ENCODE data around the gene KIAA0513. TPM values are rescaled to one million over a fixed set of nuclear protein-coding genes. Genes with fewer than 3 reads are reported as not detected.

Gene KIAA0513
- total RNA-seq, 1 experiment from 2014 or later = 0.97 TPM

DNA sequence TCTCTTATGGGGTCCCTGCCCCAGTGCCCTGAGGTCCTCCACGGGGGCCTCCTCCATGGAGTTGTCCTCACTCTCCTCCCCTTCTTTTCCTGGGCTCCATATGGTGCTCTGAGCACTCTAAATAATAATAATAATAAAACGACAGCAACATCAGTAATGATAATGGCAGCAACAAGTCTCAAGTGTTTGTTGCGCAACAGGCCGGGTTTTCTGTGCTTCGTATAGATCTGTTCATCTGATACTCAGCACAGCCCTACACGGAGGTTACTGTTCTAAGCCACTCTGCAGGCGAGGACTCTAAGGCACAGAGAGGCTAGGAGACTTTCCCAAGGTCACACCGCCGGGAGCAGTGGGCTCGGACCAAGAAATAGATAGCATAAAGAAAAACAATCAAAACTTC, 71.0 kb downstream of the KIAA0513 start:
- H3K9me3 ChIP-seq (ENCODE audit: low read length) = no peaks in the 10 kb centered on the region
- no peaks in the 10 kb centered on the region for H3K36me3 ChIP-seq (ENCODE audit: insufficient read depth, low read length)
- H3K4me1 ChIP-seq (ENCODE audit: low read length) = peaks cover 5% of the 10 kb centered on the region; the same call in 1 of the 2 replicates
- no peaks in the 10 kb centered on the region for H3K27me3 ChIP-seq (ENCODE audit: low read length)
- no peak overlapping the region for H3K27ac ChIP-seq (ENCODE audit: low read length)
- H3K4me2 ChIP-seq (ENCODE audit: low read depth, low read length, poor library complexity, severe bottlenecking) = no peak overlapping the region
- H3K9me2 ChIP-seq (replicated peaks; ENCODE audit: insufficient read depth, low read length) = no peaks in the 10 kb centered on the region
- H3K79me2 ChIP-seq (ENCODE audit: low read length) = no peaks in the 10 kb centered on the region
- no peaks in the 10 kb centered on the region for H4K20me1 ChIP-seq (ENCODE audit: insufficient read depth, low read depth, low read length)
- H2AFZ ChIP-seq (ENCODE audit: low read length) = no peak overlapping the region
- no peak for DNase-seq
- no peak overlapping the region for H3K4me3 ChIP-seq (ENCODE audit: low read length)
- no peak overlapping the region for H3K9ac ChIP-seq (ENCODE audit: low read length)

DNA sequence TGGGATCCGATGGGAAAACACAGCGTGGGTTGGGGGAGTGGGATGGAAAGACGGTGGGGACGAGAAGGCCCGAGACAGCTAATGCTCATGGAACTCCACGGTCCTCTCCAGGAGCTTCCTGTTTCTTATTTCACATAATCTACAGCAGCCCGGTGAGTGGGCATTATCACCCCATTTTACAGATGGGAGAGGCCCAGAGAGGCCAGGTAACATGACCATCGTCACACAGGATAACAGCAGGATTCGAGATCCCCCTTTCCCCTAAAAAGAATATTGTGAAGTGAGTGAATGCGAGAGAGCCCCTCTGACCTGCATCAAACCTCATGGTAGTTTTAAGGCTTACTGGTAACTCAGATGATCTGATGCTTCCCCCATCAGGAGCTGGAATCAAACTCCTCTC, 72.7 kb downstream of the KIAA0513 start:
- Histone ChIP-seq H2AFZ (ENCODE audit: low read length) (no peak overlapping the region), H3K4me2 (ENCODE audit: low read depth, low read length, poor library complexity, severe bottlenecking) (no peak overlapping the region), H3K9me3 (ENCODE audit: low read length) (no peaks in the 10 kb centered on the region), H3K4me1 (ENCODE audit: low read length) (peaks cover 7% of the 10 kb centered on the region; the same call in 1 of the 2 replicates), H3K27me3 (ENCODE audit: low read length) (no peaks in the 10 kb centered on the region), H3K79me2 (ENCODE audit: low read length) (no peaks in the 10 kb centered on the region), H3K27ac (ENCODE audit: low read length) (no peak overlapping the region), H3K4me3 (ENCODE audit: low read length) (no peak overlapping the region), H3K9ac (ENCODE audit: low read length) (no peak overlapping the region), H4K20me1 (ENCODE audit: insufficient read depth, low read depth, low read length) (no peaks in the 10 kb centered on the region), H3K9me2 (replicated peaks; ENCODE audit: insufficient read depth, low read length) (no peaks in the 10 kb centered on the region), H3K36me3 (ENCODE audit: insufficient read depth, low read length) (no peaks in the 10 kb centered on the region)
- no peak for DNase-seq

DNA sequence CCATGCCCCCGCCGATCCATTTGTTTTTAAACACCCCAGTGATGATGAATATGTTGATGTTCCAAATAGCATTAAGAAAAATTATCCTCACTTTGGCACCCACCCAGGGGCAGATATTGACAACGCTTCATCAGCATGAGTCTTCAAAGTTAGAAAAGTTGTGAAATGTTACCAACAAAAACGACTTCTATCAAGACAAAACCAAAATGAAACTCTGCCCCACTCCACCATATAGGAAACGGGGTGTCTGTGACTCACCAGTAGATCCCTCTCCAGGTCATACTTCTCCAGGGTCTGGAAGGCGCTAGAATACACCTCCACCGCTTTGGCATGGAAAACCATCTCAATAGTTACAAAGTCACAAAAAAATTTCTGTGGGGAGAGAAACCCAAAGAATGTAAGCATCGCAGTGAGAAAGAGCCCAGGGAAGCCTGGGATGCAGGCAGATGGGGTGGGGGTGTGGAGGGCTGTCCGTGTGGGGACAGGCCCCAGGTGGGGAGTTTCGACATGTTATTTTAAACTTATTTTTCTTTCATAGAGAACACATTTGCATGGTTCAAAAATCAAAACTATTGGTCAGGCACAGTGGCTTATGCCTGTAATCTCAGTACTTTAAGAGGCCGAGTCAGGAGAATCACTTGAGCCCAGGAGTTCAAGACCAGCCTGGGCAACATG, 74.5 kb downstream of the KIAA0513 start:
- H2AFZ ChIP-seq (ENCODE audit: low read length) = no peak overlapping the region
- H3K4me3 ChIP-seq (ENCODE audit: low read length) = no peak overlapping the region
- no peaks in the 10 kb centered on the region for H3K27me3 ChIP-seq (ENCODE audit: low read length)
- H3K27ac ChIP-seq (ENCODE audit: low read length) = no peak overlapping the region
- H3K4me1 ChIP-seq (ENCODE audit: low read length) = peaks cover 7% of the 10 kb centered on the region; the same call in 1 of the 2 replicates
- no peaks in the 10 kb centered on the region for H3K9me2 ChIP-seq (replicated peaks; ENCODE audit: insufficient read depth, low read length)
- H3K36me3 ChIP-seq (ENCODE audit: insufficient read depth, low read length) = no peaks in the 10 kb centered on the region
- no peak for DNase-seq
- H4K20me1 ChIP-seq (ENCODE audit: insufficient read depth, low read depth, low read length) = no peaks in the 10 kb centered on the region
- no peaks in the 10 kb centered on the region for H3K79me2 ChIP-seq (ENCODE audit: low read length)
- no peaks in the 10 kb centered on the region for H3K9me3 ChIP-seq (ENCODE audit: low read length)
- H3K9ac ChIP-seq (ENCODE audit: low read length) = no peak overlapping the region
- no peak overlapping the region for H3K4me2 ChIP-seq (ENCODE audit: low read depth, low read length, poor library complexity, severe bottlenecking)

DNA sequence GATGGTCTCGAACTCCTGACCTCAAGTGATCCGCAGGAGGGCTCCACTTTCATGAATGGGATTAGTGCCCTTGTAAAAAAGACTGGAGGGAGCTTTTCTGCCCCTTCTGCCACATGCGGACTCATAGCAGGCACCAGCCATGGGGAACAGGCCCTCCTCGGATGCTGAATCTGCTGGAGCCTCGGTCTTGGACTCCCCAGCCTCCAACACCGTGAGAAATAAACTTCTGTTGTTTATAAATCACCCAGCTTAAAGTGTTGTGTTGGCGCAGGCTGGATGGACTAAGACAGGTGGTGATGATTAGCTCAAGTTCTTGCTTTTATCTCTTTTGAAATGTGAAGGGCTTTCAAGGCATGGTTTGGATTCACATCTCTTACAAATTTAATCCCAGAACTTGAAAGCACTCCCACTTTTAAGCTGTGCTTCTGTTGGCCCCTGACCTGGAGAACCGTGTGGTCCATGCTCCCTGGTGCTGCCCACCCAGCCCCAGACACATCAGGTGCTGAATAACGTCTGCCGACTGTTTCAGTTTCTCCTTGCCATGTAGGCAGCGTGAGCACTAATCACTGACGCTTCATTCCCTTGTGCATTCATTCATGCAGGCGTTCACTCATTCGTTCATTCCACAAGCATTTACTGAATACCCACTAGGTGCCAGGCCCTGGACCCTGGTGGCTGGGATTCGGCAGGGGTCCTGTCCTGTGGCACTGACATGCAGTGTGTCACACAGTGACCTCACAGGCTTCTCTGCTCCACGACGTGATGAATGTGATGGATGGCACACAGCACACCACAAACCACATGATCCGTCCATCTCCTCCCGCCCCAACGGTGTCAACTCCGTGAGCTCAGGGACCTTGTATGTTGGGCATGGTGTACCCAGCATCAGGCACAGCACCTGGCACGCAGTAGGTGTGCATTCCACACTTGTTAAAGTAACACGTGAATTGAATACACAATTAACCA, 75.8 kb downstream of the KIAA0513 start:
- no peak overlapping the region for H3K4me2 ChIP-seq (ENCODE audit: low read depth, low read length, poor library complexity, severe bottlenecking)
- no peaks in the 10 kb centered on the region for H3K79me2 ChIP-seq (ENCODE audit: low read length)
- H3K4me3 ChIP-seq (ENCODE audit: low read length) = no peak overlapping the region
- peaks cover 7% of the 10 kb centered on the region; the same call in 1 of the 2 replicates for H3K4me1 ChIP-seq (ENCODE audit: low read length)
- DNase-seq = peak; percentile 53
- no peaks in the 10 kb centered on the region for H3K36me3 ChIP-seq (ENCODE audit: insufficient read depth, low read length)
- no peaks in the 10 kb centered on the region for H3K27me3 ChIP-seq (ENCODE audit: low read length)
- no peaks in the 10 kb centered on the region for H3K9me2 ChIP-seq (replicated peaks; ENCODE audit: insufficient read depth, low read length)
- no peak overlapping the region for H3K9ac ChIP-seq (ENCODE audit: low read length)
- H2AFZ ChIP-seq (ENCODE audit: low read length) = no peak overlapping the region
- no peaks in the 10 kb centered on the region for H4K20me1 ChIP-seq (ENCODE audit: insufficient read depth, low read depth, low read length)
- H3K9me3 ChIP-seq (ENCODE audit: low read length) = no peaks in the 10 kb centered on the region
- no peak overlapping the region for H3K27ac ChIP-seq (ENCODE audit: low read length)

DNA sequence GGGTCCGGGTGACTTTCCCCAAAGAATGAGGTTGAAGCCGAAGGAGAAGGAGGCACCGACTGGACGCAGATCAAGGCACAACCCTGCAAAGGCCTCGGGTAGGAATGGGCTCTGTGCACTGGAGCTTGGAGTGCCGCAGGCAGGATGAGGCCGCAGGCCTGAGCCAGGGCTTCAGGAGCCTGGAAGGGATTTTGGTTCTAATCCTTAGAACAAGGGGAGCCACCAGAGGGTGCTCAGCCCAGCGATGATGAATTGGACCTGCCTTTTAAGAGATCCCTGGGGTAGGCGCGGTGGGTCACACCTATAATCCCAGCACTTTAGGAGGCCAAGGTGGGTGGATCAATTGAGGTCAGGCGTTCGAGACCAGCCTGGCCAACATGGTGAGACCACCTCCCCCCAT, 76.6 kb downstream of the KIAA0513 start:
- peaks cover 7% of the 10 kb centered on the region; the same call in 1 of the 2 replicates for H3K4me1 ChIP-seq (ENCODE audit: low read length)
- H3K4me2 ChIP-seq (ENCODE audit: low read depth, low read length, poor library complexity, severe bottlenecking) = no peak overlapping the region
- H2AFZ ChIP-seq (ENCODE audit: low read length) = no peak overlapping the region
- H3K4me3 ChIP-seq (ENCODE audit: low read length) = no peak overlapping the region
- H3K36me3 ChIP-seq (ENCODE audit: insufficient read depth, low read length) = no peaks in the 10 kb centered on the region
- H3K9me2 ChIP-seq (replicated peaks; ENCODE audit: insufficient read depth, low read length) = no peaks in the 10 kb centered on the region
- no peak overlapping the region for H3K9ac ChIP-seq (ENCODE audit: low read length)
- H3K27me3 ChIP-seq (ENCODE audit: low read length) = no peaks in the 10 kb centered on the region
- H3K27ac ChIP-seq (ENCODE audit: low read length) = no peak overlapping the region
- DNase-seq = no peak
- no peaks in the 10 kb centered on the region for H4K20me1 ChIP-seq (ENCODE audit: insufficient read depth, low read depth, low read length)
- H3K79me2 ChIP-seq (ENCODE audit: low read length) = no peaks in the 10 kb centered on the region
- H3K9me3 ChIP-seq (ENCODE audit: low read length) = no peaks in the 10 kb centered on the region

DNA sequence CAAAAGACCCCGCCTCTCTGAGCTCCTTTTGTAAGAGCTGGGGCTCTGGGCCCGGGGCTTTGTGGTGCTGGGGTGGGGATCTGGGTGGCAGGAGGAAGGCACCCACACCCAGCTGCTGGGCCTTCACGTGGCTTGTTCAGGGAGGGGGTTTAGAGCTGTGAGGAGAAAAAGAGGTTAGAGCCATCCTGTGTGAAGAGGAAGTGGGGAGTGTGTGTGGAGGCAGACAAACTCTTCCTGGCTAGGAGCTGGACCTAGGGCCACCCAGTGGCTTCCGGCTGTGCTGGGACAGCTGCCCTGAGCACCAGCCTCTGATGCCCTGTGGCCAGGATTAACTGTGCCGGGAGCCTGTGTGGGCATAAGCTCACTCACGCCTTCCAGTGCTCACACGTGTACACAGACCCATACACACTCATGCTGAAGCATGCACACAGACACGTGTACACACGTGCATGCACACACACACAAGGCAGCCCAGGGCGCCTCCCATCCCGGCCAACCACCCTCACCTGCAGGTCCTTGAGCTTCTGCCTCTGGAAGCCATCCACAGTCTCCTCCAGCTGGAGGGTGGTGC, 77.3 kb downstream of the KIAA0513 start:
- no peaks in the 10 kb centered on the region for H3K27me3 ChIP-seq (ENCODE audit: low read length)
- no peaks in the 10 kb centered on the region for H3K9me2 ChIP-seq (replicated peaks; ENCODE audit: insufficient read depth, low read length)
- H3K9ac ChIP-seq (ENCODE audit: low read length) = no peak overlapping the region
- DNase-seq = no peak
- no peak overlapping the region for H2AFZ ChIP-seq (ENCODE audit: low read length)
- no peak overlapping the region for H3K4me3 ChIP-seq (ENCODE audit: low read length)
- no peaks in the 10 kb centered on the region for H3K9me3 ChIP-seq (ENCODE audit: low read length)
- H3K36me3 ChIP-seq (ENCODE audit: insufficient read depth, low read length) = no peaks in the 10 kb centered on the region
- H3K79me2 ChIP-seq (ENCODE audit: low read length) = no peaks in the 10 kb centered on the region
- H4K20me1 ChIP-seq (ENCODE audit: insufficient read depth, low read depth, low read length) = no peaks in the 10 kb centered on the region
- no peak overlapping the region for H3K4me2 ChIP-seq (ENCODE audit: low read depth, low read length, poor library complexity, severe bottlenecking)
- H3K27ac ChIP-seq (ENCODE audit: low read length) = no peak overlapping the region
- peaks cover 7% of the 10 kb centered on the region; the same call in 1 of the 2 replicates for H3K4me1 ChIP-seq (ENCODE audit: low read length)

DNA sequence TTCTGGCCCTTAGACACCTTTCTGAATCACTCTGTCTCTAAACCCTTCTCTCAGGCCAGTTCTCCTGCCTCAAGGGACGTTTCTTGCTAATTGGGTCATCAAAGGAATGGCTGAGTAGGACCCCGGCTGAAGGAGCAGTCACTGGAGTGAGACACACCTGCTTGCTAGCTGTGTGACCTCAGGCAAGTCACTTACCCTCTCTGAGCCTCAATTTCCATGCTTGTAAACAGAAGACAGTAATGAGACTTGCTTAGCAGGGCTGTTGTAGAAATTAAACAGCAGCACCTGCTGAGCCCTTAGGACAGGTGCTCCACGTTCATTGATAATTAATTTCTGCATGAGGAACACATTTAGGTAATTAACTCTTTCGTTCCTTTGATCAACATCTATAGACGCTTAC, 77.9 kb downstream of the KIAA0513 start:
- H3K4me1 ChIP-seq (ENCODE audit: low read length) = peaks cover 7% of the 10 kb centered on the region; the same call in 1 of the 2 replicates
- no peak overlapping the region for H3K9ac ChIP-seq (ENCODE audit: low read length)
- H3K4me3 ChIP-seq (ENCODE audit: low read length) = no peak overlapping the region
- H3K27me3 ChIP-seq (ENCODE audit: low read length) = no peaks in the 10 kb centered on the region
- H3K9me3 ChIP-seq (ENCODE audit: low read length) = no peaks in the 10 kb centered on the region
- H4K20me1 ChIP-seq (ENCODE audit: insufficient read depth, low read depth, low read length) = no peaks in the 10 kb centered on the region
- DNase-seq = no peak
- H3K4me2 ChIP-seq (ENCODE audit: low read depth, low read length, poor library complexity, severe bottlenecking) = no peak overlapping the region
- H3K9me2 ChIP-seq (replicated peaks; ENCODE audit: insufficient read depth, low read length) = no peaks in the 10 kb centered on the region
- H3K79me2 ChIP-seq (ENCODE audit: low read length) = no peaks in the 10 kb centered on the region
- H3K27ac ChIP-seq (ENCODE audit: low read length) = no peak overlapping the region
- H2AFZ ChIP-seq (ENCODE audit: low read length) = no peak overlapping the region
- H3K36me3 ChIP-seq (ENCODE audit: insufficient read depth, low read length) = no peaks in the 10 kb centered on the region

DNA sequence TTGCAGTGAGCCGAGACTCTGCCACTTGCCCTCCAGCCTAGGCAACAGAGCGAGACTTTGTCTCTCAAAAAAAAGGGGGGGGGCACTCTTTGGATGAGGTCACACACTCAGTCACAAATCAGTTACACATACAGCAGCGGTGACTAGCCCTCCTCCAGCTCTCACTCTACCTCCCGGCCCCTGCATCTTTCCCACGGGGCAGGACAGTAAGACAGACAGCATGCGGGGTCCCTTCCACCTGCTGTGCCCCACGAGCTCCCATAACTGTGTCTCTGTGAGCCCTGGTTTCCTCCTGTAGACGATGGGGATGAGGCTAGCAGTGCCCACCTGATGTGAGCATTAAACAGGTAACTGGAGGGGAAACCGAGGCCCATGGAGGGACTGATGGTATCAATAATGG, 79.5 kb downstream of the KIAA0513 start:
- Histone ChIP-seq H3K9me3 (ENCODE audit: low read length) (no peaks in the 10 kb centered on the region), H2AFZ (ENCODE audit: low read length) (no peak overlapping the region), H3K4me3 (ENCODE audit: low read length) (no peak overlapping the region), H3K79me2 (ENCODE audit: low read length) (no peaks in the 10 kb centered on the region), H3K27me3 (ENCODE audit: low read length) (no peaks in the 10 kb centered on the region), H3K4me2 (ENCODE audit: low read depth, low read length, poor library complexity, severe bottlenecking) (no peak overlapping the region), H3K36me3 (ENCODE audit: insufficient read depth, low read length) (no peaks in the 10 kb centered on the region), H4K20me1 (ENCODE audit: insufficient read depth, low read depth, low read length) (no peaks in the 10 kb centered on the region), H3K9ac (ENCODE audit: low read length) (no peak overlapping the region), H3K27ac (ENCODE audit: low read length) (no peak overlapping the region), H3K9me2 (replicated peaks; ENCODE audit: insufficient read depth, low read length) (no peaks in the 10 kb centered on the region), H3K4me1 (ENCODE audit: low read length) (peaks cover 7% of the 10 kb centered on the region; the same call in 1 of the 2 replicates)
- no peak for DNase-seq
